GM21367 (cell line): ENCODE measurements around the gene TRA2A.

Experiments used
- ATAC-seq: cut with Tn5 transposase; IDR thresholded peaks from one replicate; pipeline ENCODE4 v1.9.1; 2021; ENCODE audit not compliant: unreplicated experiment

Gene TRA2A

DNA sequence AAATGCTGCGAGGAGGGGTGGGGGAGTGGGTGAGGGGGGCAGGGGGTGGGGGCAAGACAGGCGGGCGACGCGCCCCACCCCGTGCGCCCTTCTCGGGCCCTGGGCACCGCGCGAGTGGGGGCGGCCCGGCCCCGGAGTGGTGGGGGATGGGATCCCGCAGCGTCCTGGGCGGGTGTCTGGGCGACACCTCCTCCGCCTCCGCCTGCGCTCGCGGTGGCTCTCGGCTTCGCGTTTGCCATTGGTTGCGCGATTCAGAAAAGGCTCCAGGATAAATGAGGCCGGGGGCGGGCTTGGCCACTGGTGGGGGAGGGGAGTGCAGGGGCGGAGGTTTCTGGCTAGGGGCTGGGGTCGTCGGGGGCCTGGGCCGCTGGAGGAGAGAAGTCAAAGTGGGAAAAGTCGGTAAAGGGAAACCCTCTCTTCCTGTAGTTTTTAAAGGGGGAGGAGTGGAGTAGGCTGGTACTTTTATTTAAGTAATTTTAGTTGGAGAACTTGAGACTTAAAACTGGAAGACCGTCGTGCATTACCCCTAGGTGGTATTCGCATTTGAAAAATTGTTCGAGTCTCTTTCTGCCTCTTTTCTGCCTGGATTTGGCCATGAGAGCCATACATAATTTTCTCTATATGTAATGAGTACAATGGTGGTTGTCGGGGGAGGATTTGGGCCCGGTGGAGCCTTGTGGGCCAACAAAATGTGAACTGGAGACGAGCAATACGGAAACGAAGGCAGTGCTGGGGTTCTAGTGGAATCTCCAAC lies 60.5 kb downstream of the TRA2A start:
- ATAC-seq, result no peak

GRCh38 chr7:23470330-23471105 lies 61.3 kb downstream of the TRA2A start, which contains the start of gene IGF2BP3:
Gene IGF2BP3 (minus strand): TSS chr7:23470491. CDS start chr7:23470110, 381 bp downstream.
- no peak for ATAC-seq

DNA sequence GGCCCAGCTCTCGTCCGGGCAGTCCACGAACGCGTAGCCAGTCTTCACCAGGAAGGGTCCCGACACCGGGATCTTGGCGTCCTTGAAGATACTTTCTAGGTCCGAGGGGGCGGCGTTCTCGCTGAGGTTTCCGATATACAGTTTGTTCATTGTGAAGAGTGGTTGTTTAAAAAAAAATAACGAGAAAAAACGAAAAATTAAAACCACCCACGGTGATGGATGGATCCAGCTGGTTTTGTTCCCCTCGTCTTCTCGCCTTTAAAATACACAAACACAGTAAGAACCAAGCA lies 61.9 kb downstream of the TRA2A start:
- no peak for ATAC-seq

DNA sequence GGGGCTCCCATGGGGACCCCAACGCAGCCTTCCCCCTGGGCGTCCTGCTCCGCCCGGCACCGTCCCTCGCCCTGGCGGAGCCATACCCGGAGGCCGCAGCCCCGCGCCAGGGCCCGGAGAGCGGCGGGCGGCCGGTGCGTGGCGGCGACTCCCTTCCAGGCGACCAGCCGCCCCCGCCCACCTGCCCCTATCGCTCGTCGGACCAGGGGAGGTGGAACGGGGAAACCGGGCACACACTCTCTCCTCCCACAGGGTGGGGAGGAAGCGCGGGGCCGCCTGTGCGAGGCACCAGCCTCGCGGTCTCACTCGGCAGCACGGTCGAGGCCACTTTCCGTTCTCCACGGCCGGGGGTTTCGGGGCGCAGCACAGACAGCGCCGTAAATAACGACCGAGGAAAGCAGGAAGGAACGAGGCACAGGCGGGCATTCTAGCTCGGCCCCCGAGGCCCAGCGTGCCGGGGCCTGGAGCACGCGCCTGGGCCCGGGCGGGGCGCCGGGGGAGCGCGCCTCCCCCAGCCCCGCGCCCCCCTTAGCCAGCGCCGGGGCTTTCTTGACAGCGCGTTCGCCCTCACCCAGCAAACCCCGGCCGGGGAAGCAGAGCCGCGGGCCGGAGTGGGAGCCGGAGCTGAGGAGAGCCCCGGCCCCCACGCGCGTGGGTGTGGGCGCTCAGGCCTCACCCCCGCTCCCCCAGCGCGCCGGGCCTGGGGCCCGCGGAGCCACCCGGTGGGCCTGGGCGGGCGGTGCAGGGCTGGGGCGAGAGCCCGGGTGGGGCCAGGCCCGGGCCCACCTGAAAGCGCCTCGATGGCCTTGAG lies 62.4 kb downstream of the TRA2A start:
- ATAC-seq, result no peak

GRCh38 chr7:23468526-23469149 lies 63.1 kb downstream of the TRA2A start:
- ATAC-seq, result no peak

DNA sequence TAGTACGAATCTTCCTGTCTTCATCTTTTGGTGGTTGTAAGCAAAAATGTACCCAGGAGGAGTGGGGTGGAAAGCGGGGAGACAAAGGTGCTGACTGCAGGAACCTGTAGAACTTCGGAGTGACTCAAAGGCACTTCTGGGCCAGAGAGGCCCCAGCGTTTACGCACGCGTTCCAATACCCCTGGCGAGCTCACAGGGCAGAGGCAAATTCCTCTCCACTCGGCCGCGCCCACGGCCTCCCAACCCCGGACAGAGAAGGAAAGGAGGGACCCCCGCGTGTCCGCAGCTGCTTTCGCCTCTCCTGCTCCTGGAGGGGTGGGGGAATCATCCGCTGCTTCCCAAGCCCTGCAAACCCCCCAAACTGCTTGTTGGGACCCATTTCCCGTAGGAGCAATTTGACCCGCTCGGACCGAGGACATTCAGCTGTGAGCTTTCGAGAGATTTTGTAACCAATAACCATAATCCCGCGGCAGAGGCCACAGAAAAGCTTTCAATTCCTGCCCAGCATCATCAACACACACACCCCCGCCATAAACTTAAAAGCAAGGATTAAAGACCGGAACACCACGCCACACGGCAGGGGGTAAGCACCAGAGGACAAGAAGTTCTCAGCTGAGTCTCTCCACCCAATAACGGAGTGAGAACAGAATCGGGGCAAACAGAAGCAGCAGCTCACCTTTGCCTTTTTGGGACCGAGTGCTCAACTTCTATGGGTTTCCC lies 63.8 kb downstream of the TRA2A start:
- no peak for ATAC-seq

- ATAC-seq, result no peak
Observed at GRCh38 chr7:23467291-23467805, 64.4 kb downstream of the TRA2A start.

GRCh38 chr7:23462846-23463245 lies 68.9 kb downstream of the TRA2A start:
- no peak for ATAC-seq

- no peak for ATAC-seq
Observed at GRCh38 chr7:23458044-23458443, 73.7 kb downstream of the TRA2A start.

- ATAC-seq, result no peak
Observed at GRCh38 chr7:23456093-23456492, 75.7 kb downstream of the TRA2A start.

GRCh38 chr7:23454881-23455526 lies 76.8 kb downstream of the TRA2A start:
- no peak for ATAC-seq
